GM12865 (cell line): ENCODE data around the gene THTPA.
"Not testable (repeated sequence)": the region's sequence is repeated elsewhere in the genome, so short reads cannot be mapped to it uniquely, and the experiment has no call there.

Source experiments
- DNase-seq: peaks from one replicate; pipeline ENCODE4 v3.0.0; 2010; ENCODE audit warnings: low read depth
- H3K4me3 ChIP-seq: 2 replicates; pipeline ENCODE4 v1.5.1; 2011; ENCODE audit warnings: mild to moderate bottlenecking, low read depth, low read length, control low read depth
- CTCF ChIP-seq: IDR thresholded peaks from 2 replicates; pipeline ENCODE4 v1.5.1; 2011; ENCODE audit warnings: low read length, control low read depth, low read depth, inconsistent platforms; ENCODE audit not compliant: insufficient read depth; ENCODE audit errors: missing control alignments

The THTPA gene

GRCh38 chr14:23603103-23603502 is 47.0 kb downstream of the THTPA start:
- no peak overlapping the region for H3K4me3 ChIP-seq
- no peak for TF ChIP-seq CTCF
- no peak for DNase-seq

- TF ChIP-seq CTCF = no peak
- no peak overlapping the region for H3K4me3 ChIP-seq
- DNase-seq = no peak
Observed at GRCh38 chr14:23604148-23604547, 48.1 kb downstream of the THTPA start.

- no peak for TF ChIP-seq CTCF
- no peak for DNase-seq
Observed at GRCh38 chr14:23604675-23605170, 48.7 kb downstream of the THTPA start.

GRCh38 chr14:23605931-23606585 is 50.0 kb downstream of the THTPA start:
- H3K4me3 ChIP-seq = no peak overlapping the region; the same call in 1 of the 2 replicates
- no peak for TF ChIP-seq CTCF
- peak; percentile 85 for DNase-seq

More at GRCh38 chr14:23604675-23605170, 48.7 kb downstream of the THTPA start:
- H3K4me3 ChIP-seq = no peak overlapping the region

- DNase-seq = no peak
Observed at GRCh38 chr14:23608454-23608853, 52.4 kb downstream of the THTPA start.

GRCh38 chr14:23609001-23609400 is 52.9 kb downstream of the THTPA start:
- no peak for DNase-seq
- H3K4me3 ChIP-seq = no peak overlapping the region
- no peak for TF ChIP-seq CTCF

More at GRCh38 chr14:23608454-23608853, 52.4 kb downstream of the THTPA start:
- no peak overlapping the region for H3K4me3 ChIP-seq
- TF ChIP-seq CTCF = no peak

GRCh38 chr14:23609411-23610089 is 53.5 kb downstream of the THTPA start:
- H3K4me3 ChIP-seq, DNase-seq: not testable (repeated sequence)
